ENCODE results near the gene TXNRD2. TPM values are rescaled to one million over a fixed set of nuclear protein-coding genes. Genes with fewer than 3 reads are reported as not detected.

TXNRD2 gene
- total and polyA plus RNA-seq, 2 donors, result 14.5 to 18.1 TPM

- H3K27ac ChIP-seq (ENCODE audit: low read depth), result no peak overlapping the region
- 76% methylated on average over 19 of the region's 19 CpGs for WGBS
- H3K36me3 ChIP-seq (ENCODE audit: insufficient read depth), result no peaks in the 10 kb centered on the region
- no peak for DNase-seq (ENCODE audit: extremely low spot score)
- no peak overlapping the region for H3K4me3 ChIP-seq (ENCODE audit: low read depth, low read length)
- no peaks in the 10 kb centered on the region for H3K4me1 ChIP-seq (ENCODE audit: insufficient read depth)
Measured at GRCh38 chr22:19871023-19871844, 70.4 kb downstream of the TXNRD2 start.

- Histone ChIP-seq H3K27ac (ENCODE audit: low read depth) (no peak overlapping the region), H3K36me3 (ENCODE audit: insufficient read depth) (no peaks in the 10 kb centered on the region), H3K4me1 (ENCODE audit: insufficient read depth) (no peaks in the 10 kb centered on the region), H3K4me3 (ENCODE audit: low read depth, low read length) (no peak overlapping the region)
- WGBS, result 85% methylated on average over 30 of the region's 30 CpGs
- no peak for DNase-seq (ENCODE audit: extremely low spot score)
Measured at GRCh38 chr22:19870153-19871022, 71.2 kb downstream of the TXNRD2 start.

GRCh38 chr22:19869497-19870152 is 72.0 kb downstream of the TXNRD2 start:
- H3K4me3 ChIP-seq (ENCODE audit: low read depth, low read length), result no peak overlapping the region
- H3K4me1 ChIP-seq (ENCODE audit: insufficient read depth), result no peaks in the 10 kb centered on the region
- H3K27ac ChIP-seq (ENCODE audit: low read depth), result no peak overlapping the region
- no peak for DNase-seq (ENCODE audit: extremely low spot score)
- WGBS, result 93% methylated on average over 12 of the region's 12 CpGs
- no peaks in the 10 kb centered on the region for H3K36me3 ChIP-seq (ENCODE audit: insufficient read depth)

GRCh38 chr22:19868773-19869471 is 72.7 kb downstream of the TXNRD2 start:
- DNase-seq (ENCODE audit: extremely low spot score), result no peak
- H3K4me3 ChIP-seq (ENCODE audit: low read depth, low read length), result no peak overlapping the region
- no peaks in the 10 kb centered on the region for H3K36me3 ChIP-seq (ENCODE audit: insufficient read depth)
- 78% methylated on average over 23 of the region's 23 CpGs for WGBS
- no peak overlapping the region for H3K27ac ChIP-seq (ENCODE audit: low read depth)
- no peaks in the 10 kb centered on the region for H3K4me1 ChIP-seq (ENCODE audit: insufficient read depth)

- no peak overlapping the region for H3K27ac ChIP-seq (ENCODE audit: low read depth)
- WGBS, result 97% methylated on average over 3 of the region's 3 CpGs
- no peaks in the 10 kb centered on the region for H3K36me3 ChIP-seq (ENCODE audit: insufficient read depth)
- no peak for DNase-seq (ENCODE audit: extremely low spot score)
- H3K4me1 ChIP-seq (ENCODE audit: insufficient read depth), result no peaks in the 10 kb centered on the region
- H3K4me3 ChIP-seq (ENCODE audit: low read depth, low read length), result no peak overlapping the region
Measured at GRCh38 chr22:19868333-19868732, 73.3 kb downstream of the TXNRD2 start.

- no peaks in the 10 kb centered on the region for H3K36me3 ChIP-seq (ENCODE audit: insufficient read depth)
- no peak overlapping the region for H3K4me3 ChIP-seq (ENCODE audit: low read depth, low read length)
- no peak overlapping the region for H3K27ac ChIP-seq (ENCODE audit: low read depth)
- no peaks in the 10 kb centered on the region for H3K4me1 ChIP-seq (ENCODE audit: insufficient read depth)
- DNase-seq (ENCODE audit: extremely low spot score), result no peak
- 89% methylated on average over 7 of the region's 7 CpGs for WGBS
Measured at GRCh38 chr22:19867617-19868016, 74.0 kb downstream of the TXNRD2 start.

GRCh38 chr22:19866665-19867009 is 75.0 kb downstream of the TXNRD2 start:
- 90% methylated on average over 3 of the region's 3 CpGs for WGBS
- H3K4me3 ChIP-seq (ENCODE audit: low read depth, low read length), result no peak overlapping the region
- no peaks in the 10 kb centered on the region for H3K4me1 ChIP-seq (ENCODE audit: insufficient read depth)
- no peak for DNase-seq (ENCODE audit: extremely low spot score)
- no peaks in the 10 kb centered on the region for H3K36me3 ChIP-seq (ENCODE audit: insufficient read depth)
- H3K27ac ChIP-seq (ENCODE audit: low read depth), result no peak overlapping the region

- 87% methylated on average over 12 of the region's 12 CpGs for WGBS
- DNase-seq (ENCODE audit: extremely low spot score), result no peak
- Histone ChIP-seq H3K27ac (ENCODE audit: low read depth) (no peak overlapping the region), H3K4me3 (ENCODE audit: low read depth, low read length) (no peak overlapping the region), H3K36me3 (ENCODE audit: insufficient read depth) (no peaks in the 10 kb centered on the region), H3K4me1 (ENCODE audit: insufficient read depth) (no peaks in the 10 kb centered on the region)
Measured at GRCh38 chr22:19865141-19865829, 76.3 kb downstream of the TXNRD2 start.

GRCh38 chr22:19864538-19865106 is 77.0 kb downstream of the TXNRD2 start:
- DNase-seq (ENCODE audit: extremely low spot score), result no peak
- Histone ChIP-seq H3K27ac (ENCODE audit: low read depth) (no peak overlapping the region), H3K4me3 (ENCODE audit: low read depth, low read length) (no peak overlapping the region), H3K4me1 (ENCODE audit: insufficient read depth) (no peaks in the 10 kb centered on the region), H3K36me3 (ENCODE audit: insufficient read depth) (no peaks in the 10 kb centered on the region)
- whole genome bisulfite sequencing, result 92% methylated on average over 5 of the region's 5 CpGs

- Histone ChIP-seq H3K4me1 (ENCODE audit: insufficient read depth) (no peaks in the 10 kb centered on the region), H3K36me3 (ENCODE audit: insufficient read depth) (no peaks in the 10 kb centered on the region), H3K4me3 (ENCODE audit: low read depth, low read length) (no peak overlapping the region), H3K27ac (ENCODE audit: low read depth) (no peak overlapping the region)
- WGBS, result 92% methylated on average over 5 of the region's 5 CpGs
- DNase-seq (ENCODE audit: extremely low spot score), result no peak
Measured at GRCh38 chr22:19863571-19863970, 78.0 kb downstream of the TXNRD2 start.

- Histone ChIP-seq H3K36me3 (ENCODE audit: insufficient read depth) (no peaks in the 10 kb centered on the region), H3K27ac (ENCODE audit: low read depth) (no peak overlapping the region), H3K4me1 (ENCODE audit: insufficient read depth) (no peaks in the 10 kb centered on the region), H3K4me3 (ENCODE audit: low read depth, low read length) (no peak overlapping the region)
- WGBS, result 96% methylated on average over 13 of the region's 13 CpGs
- DNase-seq (ENCODE audit: extremely low spot score), result no peak
Measured at GRCh38 chr22:19862619-19863246, 78.9 kb downstream of the TXNRD2 start.

- Histone ChIP-seq H3K4me3 (ENCODE audit: low read depth, low read length) (no peak overlapping the region), H3K36me3 (ENCODE audit: insufficient read depth) (no peaks in the 10 kb centered on the region), H3K27ac (ENCODE audit: low read depth) (no peak overlapping the region), H3K4me1 (ENCODE audit: insufficient read depth) (no peaks in the 10 kb centered on the region)
- DNase-seq (ENCODE audit: extremely low spot score), result no peak
- 96% methylated on average over 8 of the region's 8 CpGs for WGBS
Measured at GRCh38 chr22:19859861-19860510, 81.6 kb downstream of the TXNRD2 start.
